Keratinocyte (primary cell): ENCODE data around the gene DPP9.

Source experiments
- EZH2 ChIP-seq: IDR thresholded peaks from one replicate; pipeline ENCODE4 v1.6.1; 2012; ENCODE audit warnings: inconsistent platforms, mild to moderate bottlenecking, low read length, moderate library complexity
- TF ChIP-seq, protein P1 (sequence below), 3 experiments: IDR thresholded peaks in 1 of 3; conservative IDR thresholded peaks in 1 of 3; optimal IDR thresholded peaks in 1 of 3; 2 replicates in 2 of 3; 3 replicates in 1 of 3; pipeline versions ENCODE3 to v1.5.1; 2011; ENCODE audit warnings: low read length in 3 of 3, mild to moderate bottlenecking in 3 of 3, moderate library complexity in 2 of 3, control low read depth in 1 of 3, inconsistent platforms in 1 of 3; ENCODE audit not compliant: insufficient read depth in 2 of 3; ENCODE audit errors: extremely low read depth in 1 of 3

DNA sequence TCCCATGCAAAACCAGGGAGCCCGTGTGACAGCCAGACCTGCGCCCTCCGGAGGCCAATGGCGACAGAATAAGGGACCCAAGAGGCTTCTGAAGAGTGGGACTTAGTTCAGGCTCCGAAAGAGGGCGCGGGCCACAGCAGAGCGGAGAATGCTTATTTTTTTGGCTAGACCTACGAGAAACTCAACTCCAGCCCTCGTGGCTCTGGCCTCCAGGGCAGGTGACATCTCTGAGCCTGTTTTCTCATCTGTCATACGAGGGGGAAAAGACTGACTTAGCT lies 23.0 kb downstream of the DPP9 start:
- TF ChIP-seq, protein P1, sequence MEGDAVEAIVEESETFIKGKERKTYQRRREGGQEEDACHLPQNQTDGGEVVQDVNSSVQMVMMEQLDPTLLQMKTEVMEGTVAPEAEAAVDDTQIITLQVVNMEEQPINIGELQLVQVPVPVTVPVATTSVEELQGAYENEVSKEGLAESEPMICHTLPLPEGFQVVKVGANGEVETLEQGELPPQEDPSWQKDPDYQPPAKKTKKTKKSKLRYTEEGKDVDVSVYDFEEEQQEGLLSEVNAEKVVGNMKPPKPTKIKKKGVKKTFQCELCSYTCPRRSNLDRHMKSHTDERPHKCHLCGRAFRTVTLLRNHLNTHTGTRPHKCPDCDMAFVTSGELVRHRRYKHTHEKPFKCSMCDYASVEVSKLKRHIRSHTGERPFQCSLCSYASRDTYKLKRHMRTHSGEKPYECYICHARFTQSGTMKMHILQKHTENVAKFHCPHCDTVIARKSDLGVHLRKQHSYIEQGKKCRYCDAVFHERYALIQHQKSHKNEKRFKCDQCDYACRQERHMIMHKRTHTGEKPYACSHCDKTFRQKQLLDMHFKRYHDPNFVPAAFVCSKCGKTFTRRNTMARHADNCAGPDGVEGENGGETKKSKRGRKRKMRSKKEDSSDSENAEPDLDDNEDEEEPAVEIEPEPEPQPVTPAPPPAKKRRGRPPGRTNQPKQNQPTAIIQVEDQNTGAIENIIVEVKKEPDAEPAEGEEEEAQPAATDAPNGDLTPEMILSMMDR (optimal IDR thresholded peaks at IDR 0.05 in 1 of 3, IDR thresholded peaks at IDR 0.05 in 1 of 3, conservative IDR thresholded peaks at IDR 0.05 in 1 of 3; ENCODE audit: extremely low read depth in 1 of 3, insufficient read depth in 2 of 3, low read length in 3 of 3): peak in 1 of 3 experiments; percentile 19
- TF ChIP-seq EZH2: no peak
